Panc1 (cell line): Measurements from ENCODE around the gene ZBTB45. TPM values are rescaled to one million over a fixed set of nuclear protein-coding genes. Genes with fewer than 3 reads are reported as not detected.

Experiments
- ATAC-seq: fragments of 200-7000 bp; cut with Tn5 transposase; 2 replicates; pipeline ENCODE4 v1.9.1; 2020; ENCODE audit warnings: mild to moderate bottlenecking, moderate library complexity
- BruUV-seq: library from RNA; stranded (reverse); fragments of 400-500 nt; replicated peaks from 2 replicates; lab custom pipeline; 2021; lab: Mats Ljungman, UMichigan
- CTCF ChIA-PET: fragments of 300-600 bp; sonication (Branson Sonifier 250); formaldehyde crosslinking; loops from one replicate; lab custom pipeline; 2022; ENCODE audit warnings: antibody characterized with exemption; lab: Charles Lee
- POLR2A ChIA-PET: fragments of 300-600 bp; sonication (Branson Sonifier 250); formaldehyde crosslinking; loops from one replicate; lab custom pipeline; 2022; ENCODE audit warnings: antibody characterized with exemption; lab: Charles Lee
- DNase-seq: peaks from one replicate; pipeline ENCODE4 v3.0.0-alpha.2; 2010; ENCODE audit warnings: low read depth, low spot score
- H3K27ac ChIP-seq: 2 replicates; pipeline ENCODE4 v1.5.1; 2011; ENCODE audit warnings: mild to moderate bottlenecking, low read length, inconsistent platforms
- H3K27me3 ChIP-seq: fragments of 200-500 bp; sonication (Bioruptor generic); 2 replicates; pipeline ENCODE4 v1.6.0; 2014; ENCODE audit warnings: low read length, inconsistent platforms; ENCODE audit not compliant: control insufficient read depth, insufficient read depth
- H3K36me3 ChIP-seq: fragments of 200-500 bp; sonication (Bioruptor generic); 2 replicates; pipeline ENCODE4 v1.5.1; 2014; ENCODE audit warnings: inconsistent platforms, mild to moderate bottlenecking, low read length, moderate library complexity; ENCODE audit not compliant: control insufficient read depth, insufficient read depth
- H3K4me1 ChIP-seq: 2 replicates; pipeline ENCODE4 v1.5.1; 2011; ENCODE audit warnings: inconsistent platforms, mild to moderate bottlenecking, low read length, moderate library complexity; ENCODE audit not compliant: control insufficient read depth, insufficient read depth
- H3K4me3 ChIP-seq, 2 experiments: 2 replicates each; pipeline ENCODE4 v1.5.1; 2011 to 2012; ENCODE audit warnings: low read depth in 2 of 2, low read length in 2 of 2, mild to moderate bottlenecking in 2 of 2, inconsistent platforms in 1 of 2, moderate library complexity in 1 of 2
- H3K9me3 ChIP-seq: fragments of 200-500 bp; sonication (Bioruptor generic); 2 replicates; pipeline ENCODE4 v1.5.1; 2014; ENCODE audit warnings: low read depth, mild to moderate bottlenecking, inconsistent platforms, low read length, moderate library complexity; ENCODE audit not compliant: control insufficient read depth, insufficient read depth
- CTCF ChIP-seq: fragments of 450-650 bp; IDR thresholded peaks from 2 replicates; pipeline ENCODE4 v1.5.1; 2017; ENCODE audit warnings: mild to moderate bottlenecking
- POLR2AphosphoS5 ChIP-seq: IDR thresholded peaks from 2 replicates; pipeline ENCODE4 v1.6.1; 2012; ENCODE audit warnings: mild to moderate bottlenecking, low read depth, low read length, moderate library complexity
- REST ChIP-seq, 2 experiments: IDR thresholded peaks; 2 replicates each; pipeline ENCODE4 v1.6.1; 2011 to 2012; ENCODE audit warnings: low read depth in 2 of 2, control low read depth in 1 of 2, low read length in 1 of 2, mild to moderate bottlenecking in 1 of 2, moderate library complexity in 1 of 2; ENCODE audit not compliant: insufficient read depth in 1 of 2
- SIN3A ChIP-seq: IDR thresholded peaks from 2 replicates; pipeline ENCODE4 v1.6.1; 2012; ENCODE audit warnings: low read depth, mild to moderate bottlenecking, low read length, moderate library complexity, borderline replicate concordance; ENCODE audit not compliant: insufficient read depth
- TCF7L2 ChIP-seq: IDR thresholded peaks from 2 replicates; pipeline ENCODE4 v1.6.1; 2011; ENCODE audit warnings: mild to moderate bottlenecking, low read depth, low read length, inconsistent platforms
- in situ Hi-C: cut with HindIII; loops from 2 replicates; pipeline ENCODE4 v1.10.0; 2016; ENCODE audit warnings: low sequenced_read_pairs, low pct_unique_long_range_greater_than_20kb
- intact Hi-C: fragments of 100-400 bp; cut with micrococcal nuclease; formaldehyde crosslinking; loops from one replicate; pipeline ENCODE4 v1.10.0; 2022; ENCODE audit not compliant: unreplicated experiment
- total RNA-seq: library from RNA; stranded (reverse); gene quantifications from one replicate; pipeline ENCODE4 v1.2.1, GENCODE V29; 2021; ENCODE audit not compliant: unreplicated experiment

ZBTB45 gene
- total RNA-seq, 1 experiment from 2014 or later = 24.7 TPM

DNA sequence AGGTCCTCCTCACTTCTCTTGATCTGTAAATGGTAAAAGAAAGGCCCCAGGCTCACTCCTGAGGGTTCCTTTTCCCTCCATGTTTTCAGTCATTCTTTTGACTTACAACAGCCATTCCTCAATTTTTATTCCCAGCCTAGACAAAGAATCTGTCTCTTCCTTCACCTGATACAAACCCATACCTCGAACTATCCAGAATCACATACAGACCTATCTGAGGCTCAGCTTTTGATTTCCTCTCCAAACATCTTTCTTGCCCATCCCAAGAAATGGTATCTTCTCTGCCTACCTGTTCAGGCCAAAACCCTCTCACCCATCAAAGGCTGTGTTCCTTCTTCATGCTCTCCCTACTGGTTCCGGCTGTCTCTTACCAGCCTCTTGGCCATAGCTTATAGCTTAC lies 33.0 kb upstream of the ZBTB45 start:
- Histone ChIP-seq H3K4me3 (no peak overlapping the region), H3K4me1 (peaks cover 30% of the 10 kb centered on the region), H3K27me3 (no peaks in the 10 kb centered on the region), H3K9me3 (no peaks in the 10 kb centered on the region), H3K27ac (peak overlapping the region; percentile 8; the same call in 1 of the 2 replicates), H3K36me3 (peaks cover 31% of the 10 kb centered on the region)
- POLR2A ChIA-PET = no interaction called here
- no peak for ATAC-seq
- in situ Hi-C loops = no loop called here
- no peak for TF ChIP-seq CTCF
- no peak; the same call in 1 of the 2 replicates for TF ChIP-seq POLR2AphosphoS5
- no peak for TF ChIP-seq SIN3A
- TF ChIP-seq REST (IDR thresholded peaks at IDR 0.05; ENCODE audit: insufficient read depth in 1 of 2, low read depth in 2 of 2, low read length in 1 of 2) = no peak
- TF ChIP-seq TCF7L2 = no peak
- no TSS peak for BruUV-seq
- DNase-seq = no peak
- intact Hi-C loops = no loop called here
- CTCF ChIA-PET = interaction anchor here (0.7 to 1.1 kb wide), 2 partner anchors 33 to 39 kb away, joined by 3 to 7 read pairs; partner anchors contain the start of gene ZBTB45

DNA sequence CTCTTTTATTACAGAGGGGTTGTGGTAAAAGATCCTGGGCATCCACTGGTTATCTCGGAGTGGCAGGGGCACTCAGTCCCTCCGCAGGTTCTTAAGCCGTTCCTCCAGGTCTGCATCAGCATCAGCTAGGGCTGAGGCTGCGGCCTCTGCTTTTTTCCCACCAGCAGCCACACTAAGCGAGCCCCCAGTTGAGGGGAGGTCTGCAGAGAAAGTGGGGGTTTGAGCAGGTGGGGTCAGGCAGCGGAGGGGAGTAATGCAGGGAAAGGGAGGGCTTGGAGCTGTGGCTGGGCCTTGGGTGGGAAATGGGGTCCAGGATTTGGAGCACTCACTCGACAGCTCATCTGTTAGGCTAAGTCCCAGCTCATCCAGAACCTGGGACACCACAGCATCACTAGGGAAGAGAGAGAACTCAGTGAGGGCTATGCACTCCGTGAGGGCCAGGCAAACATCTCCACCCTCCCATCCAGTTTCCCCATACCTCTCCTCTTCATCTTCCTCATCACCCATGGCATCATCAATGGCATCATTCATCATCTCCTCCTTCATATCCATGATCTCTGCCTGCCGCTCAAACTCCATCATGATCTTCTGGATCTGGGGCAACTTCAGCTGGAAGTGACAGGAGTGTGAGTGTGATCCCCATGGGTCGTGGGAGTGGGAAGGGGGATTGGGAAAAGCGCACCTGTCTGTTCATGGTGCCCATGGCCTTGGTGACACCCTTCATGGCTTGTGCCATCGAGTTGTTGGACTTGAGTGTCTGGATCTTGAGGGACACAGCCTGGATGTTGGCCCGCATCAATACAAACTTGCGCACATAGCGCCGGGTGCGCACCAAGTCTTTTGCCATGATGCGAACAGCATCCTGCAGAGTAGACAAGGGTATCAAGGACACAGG lies 32.2 kb upstream of the ZBTB45 start:
- ATAC-seq = no peak
- no peak overlapping the region for H3K27ac ChIP-seq

More for the DNA sequence above, 32.2 kb upstream of the ZBTB45 start:
- in situ Hi-C loops (no loop called here), intact Hi-C loops (no loop called here)
- ChIA-PET CTCF (interaction anchor here (0.5 kb wide), 1 partner anchor 68 kb away, joined by 4 read pairs; no protein-coding TSS in a partner anchor), POLR2A (no interaction called here)
- TF ChIP-seq POLR2AphosphoS5 (no peak; the same call in 1 of the 2 replicates), REST (IDR thresholded peaks at IDR 0.05; ENCODE audit: insufficient read depth in 1 of 2, low read depth in 2 of 2, low read length in 1 of 2) (no peak), CTCF (no peak), TCF7L2 (no peak), SIN3A (no peak)
- Histone ChIP-seq H3K4me1 (peaks cover 32% of the 10 kb centered on the region), H3K9me3 (no peaks in the 10 kb centered on the region), H3K4me3 (no peak overlapping the region), H3K27me3 (no peaks in the 10 kb centered on the region), H3K36me3 (peaks cover 36% of the 10 kb centered on the region)
- TSS peak; percentile 85 for BruUV-seq
- DNase-seq = no peak
